Epithelial cell of prostate (primary cell): ENCODE measurements around the gene STK24.

Experiments
- DNase-seq: peaks from one replicate; pipeline ENCODE4 v3.0.0-alpha.2; 2011; ENCODE audit warnings: low read depth, low spot score
- H3K27ac ChIP-seq: fragments of 450-650 bp; 2 replicates; pipeline ENCODE4 v1.5.1; 2017; ENCODE audit warnings: mild to moderate bottlenecking

The STK24 gene

DNA sequence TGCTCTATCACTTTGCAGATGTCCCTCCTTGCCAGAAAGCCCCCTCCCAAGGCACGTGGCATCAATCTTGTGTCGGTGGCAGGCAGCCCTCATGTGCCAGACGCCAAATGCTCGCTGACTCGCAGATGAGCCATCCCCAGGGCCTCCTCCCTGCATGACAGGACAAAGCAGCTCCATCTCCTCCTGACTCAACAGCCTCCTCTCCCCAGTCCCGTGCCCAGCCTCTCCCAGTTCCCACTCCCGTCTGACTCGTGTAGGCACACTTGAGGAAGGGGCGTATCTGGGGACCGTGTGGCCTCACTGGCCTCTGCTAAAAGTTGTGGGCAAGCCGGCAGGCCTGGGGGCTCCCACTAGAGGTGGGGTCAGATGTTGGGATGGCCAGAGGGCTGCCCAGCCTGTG lies 133.6 kb downstream of the STK24 start:
- DNase-seq: peak; percentile 67
- peak overlapping the region; percentile 67 for H3K27ac ChIP-seq

DNA sequence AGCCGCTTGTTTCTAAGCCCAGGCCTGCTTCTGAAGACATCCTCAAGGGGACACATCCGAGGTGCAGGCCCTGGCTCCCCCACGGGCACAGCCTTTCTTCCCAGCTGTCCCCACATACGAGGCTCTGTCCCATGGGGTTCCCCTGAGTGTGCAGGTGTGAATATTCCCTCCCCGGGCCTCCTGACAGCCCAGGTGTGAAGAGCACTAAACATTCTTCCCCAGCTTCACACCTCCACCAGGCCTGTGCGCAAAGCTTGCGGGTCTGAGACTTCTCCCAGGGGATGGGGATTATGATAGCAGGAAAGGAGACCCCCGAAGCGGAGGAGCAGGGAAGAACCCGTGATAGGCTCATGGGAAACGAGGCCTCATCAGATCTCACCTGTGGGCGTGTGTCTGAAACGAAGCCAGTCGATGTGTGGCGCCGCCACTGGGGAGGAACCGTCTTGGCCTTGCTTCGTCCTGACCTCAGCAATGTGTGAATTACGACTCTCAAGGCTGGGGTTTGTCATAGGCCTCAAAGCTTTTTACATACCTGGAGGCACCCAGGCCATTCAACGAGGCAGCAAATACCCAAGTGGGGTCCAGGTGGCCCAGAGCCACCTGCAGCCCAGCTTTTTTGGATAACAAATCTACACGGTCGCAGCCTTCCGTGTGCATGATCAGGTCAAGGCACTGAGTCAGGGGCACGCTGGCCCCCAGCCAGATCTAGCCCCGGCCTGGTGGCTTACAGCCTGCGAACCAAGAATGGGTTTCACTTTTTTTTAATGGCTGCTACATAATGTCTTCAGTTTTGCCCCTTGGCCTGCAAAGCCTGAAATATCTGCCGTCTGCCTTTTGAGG lies 134.3 kb downstream of the STK24 start:
- peak overlapping the region; percentile 67 for H3K27ac ChIP-seq
- DNase-seq: no peak

DNA sequence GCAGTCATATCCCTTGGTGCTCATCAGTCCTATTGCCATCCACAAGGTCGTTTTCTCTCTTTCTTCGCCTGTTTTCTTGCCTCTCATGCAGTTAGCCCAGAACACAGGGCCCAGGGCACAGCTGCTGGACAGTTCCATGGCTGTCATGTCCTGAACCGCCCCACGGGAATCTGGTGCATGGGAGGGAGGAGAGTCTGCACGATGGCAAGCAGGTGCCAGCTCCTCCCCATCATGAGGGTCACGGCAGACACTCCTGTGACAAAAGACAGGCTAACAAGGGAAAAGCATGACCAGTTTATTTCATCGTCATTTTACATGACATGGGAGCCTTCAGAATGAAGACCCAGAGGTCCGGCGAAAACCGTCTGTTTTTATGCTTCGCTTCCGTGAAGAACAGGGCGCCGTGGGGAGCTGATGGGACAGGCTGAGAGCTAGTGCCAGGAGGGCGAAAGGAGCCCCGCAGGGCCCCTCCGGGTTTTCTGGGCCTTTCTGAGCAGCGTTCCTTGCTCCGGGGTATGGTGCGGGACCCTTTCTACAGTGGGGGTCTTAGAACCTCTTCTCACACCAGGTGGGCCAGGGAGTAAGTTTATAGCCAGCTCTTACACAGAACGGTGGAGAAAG lies 135.7 kb downstream of the STK24 start:
- no peak overlapping the region for H3K27ac ChIP-seq
- no peak for DNase-seq

DNA sequence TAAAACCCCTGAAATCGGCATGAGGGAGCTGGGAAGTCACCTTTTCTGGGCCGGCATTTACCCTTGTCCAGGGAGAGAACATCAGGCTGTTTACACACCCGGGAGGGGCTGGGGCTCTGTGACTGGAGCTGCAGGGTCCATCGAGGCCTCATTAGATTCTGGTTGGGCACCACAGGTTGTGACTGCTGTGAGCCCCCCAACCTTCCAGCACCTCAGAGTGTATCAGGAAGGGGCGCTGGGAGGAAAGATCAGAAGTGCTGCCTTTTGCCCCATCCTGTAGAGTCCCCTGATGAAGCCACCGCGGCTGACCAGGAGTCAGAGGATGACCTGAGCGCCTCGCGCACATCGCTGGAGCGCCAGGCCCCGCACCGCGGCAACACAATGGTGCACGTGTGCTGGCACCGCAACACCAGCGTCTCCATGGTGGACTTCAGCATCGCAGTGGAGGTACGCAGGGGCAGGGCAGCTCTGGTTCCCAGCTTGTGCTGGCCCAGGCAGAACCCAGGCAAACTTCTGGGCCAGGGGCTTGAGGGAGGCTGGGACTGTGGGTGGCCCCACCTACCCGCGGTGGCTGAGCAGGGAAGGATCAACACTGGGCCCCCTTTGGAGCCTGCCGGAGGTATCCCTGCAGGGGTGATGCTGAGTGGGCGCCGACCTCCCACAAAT lies 136.4 kb downstream of the STK24 start:
- no peak overlapping the region for H3K27ac ChIP-seq
- DNase-seq: no peak

DNA sequence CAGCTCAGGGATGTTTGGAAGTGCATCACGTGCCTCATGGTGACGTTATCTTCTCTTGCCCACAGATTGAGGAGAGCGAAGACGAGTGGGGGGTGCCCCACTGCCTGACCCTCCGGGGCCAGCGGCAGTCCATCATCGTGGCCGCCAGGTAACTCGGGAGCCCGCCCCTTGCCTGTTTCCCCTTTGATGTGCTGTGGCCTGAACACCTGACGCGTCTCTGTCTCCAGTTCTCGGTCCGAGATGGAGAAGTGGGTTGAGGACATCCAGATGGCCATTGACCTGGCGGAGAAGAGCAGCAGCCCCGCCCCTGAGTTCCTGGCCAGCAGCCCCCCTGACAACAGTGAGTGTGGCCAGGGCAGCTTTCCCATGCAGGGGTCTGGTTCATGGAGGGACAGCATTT lies 137.0 kb downstream of the STK24 start:
- no peak for DNase-seq
- H3K27ac ChIP-seq: no peak overlapping the region

DNA sequence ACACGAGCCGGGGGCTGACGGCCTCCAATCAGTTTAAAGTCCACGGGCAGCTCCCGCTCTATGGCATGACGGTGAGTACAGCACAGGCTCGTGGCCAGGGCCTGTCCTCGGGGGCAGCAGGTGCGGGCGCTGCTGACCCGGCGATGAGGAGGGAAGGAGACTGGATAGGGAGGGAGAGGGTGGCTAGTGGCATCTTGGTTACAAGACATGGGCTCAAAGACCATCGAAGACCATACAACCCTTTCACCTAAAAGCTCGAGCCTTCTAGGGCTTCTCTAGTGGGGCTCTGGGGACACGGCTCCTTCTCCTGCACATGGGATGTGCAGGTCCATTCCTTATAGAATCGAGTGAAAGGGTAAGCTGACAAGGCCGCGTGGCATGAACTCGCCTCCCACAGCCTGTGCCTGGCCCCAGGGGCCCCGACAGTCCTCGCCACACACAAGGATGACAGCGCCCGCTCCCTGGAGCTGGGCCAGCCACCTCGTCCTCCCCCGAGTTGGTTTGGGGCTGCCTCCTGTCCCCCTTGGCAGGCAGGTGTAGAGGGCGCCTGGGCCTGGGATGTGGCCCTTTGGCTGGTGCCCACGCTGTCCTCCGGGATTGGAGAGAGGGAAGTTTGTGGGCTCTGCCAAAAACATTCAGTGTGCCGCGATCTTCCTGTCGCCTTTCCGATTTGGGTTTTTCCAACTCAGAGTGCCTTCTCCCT lies 137.6 kb downstream of the STK24 start:
- DNase-seq: no peak
- no peak overlapping the region for H3K27ac ChIP-seq

DNA sequence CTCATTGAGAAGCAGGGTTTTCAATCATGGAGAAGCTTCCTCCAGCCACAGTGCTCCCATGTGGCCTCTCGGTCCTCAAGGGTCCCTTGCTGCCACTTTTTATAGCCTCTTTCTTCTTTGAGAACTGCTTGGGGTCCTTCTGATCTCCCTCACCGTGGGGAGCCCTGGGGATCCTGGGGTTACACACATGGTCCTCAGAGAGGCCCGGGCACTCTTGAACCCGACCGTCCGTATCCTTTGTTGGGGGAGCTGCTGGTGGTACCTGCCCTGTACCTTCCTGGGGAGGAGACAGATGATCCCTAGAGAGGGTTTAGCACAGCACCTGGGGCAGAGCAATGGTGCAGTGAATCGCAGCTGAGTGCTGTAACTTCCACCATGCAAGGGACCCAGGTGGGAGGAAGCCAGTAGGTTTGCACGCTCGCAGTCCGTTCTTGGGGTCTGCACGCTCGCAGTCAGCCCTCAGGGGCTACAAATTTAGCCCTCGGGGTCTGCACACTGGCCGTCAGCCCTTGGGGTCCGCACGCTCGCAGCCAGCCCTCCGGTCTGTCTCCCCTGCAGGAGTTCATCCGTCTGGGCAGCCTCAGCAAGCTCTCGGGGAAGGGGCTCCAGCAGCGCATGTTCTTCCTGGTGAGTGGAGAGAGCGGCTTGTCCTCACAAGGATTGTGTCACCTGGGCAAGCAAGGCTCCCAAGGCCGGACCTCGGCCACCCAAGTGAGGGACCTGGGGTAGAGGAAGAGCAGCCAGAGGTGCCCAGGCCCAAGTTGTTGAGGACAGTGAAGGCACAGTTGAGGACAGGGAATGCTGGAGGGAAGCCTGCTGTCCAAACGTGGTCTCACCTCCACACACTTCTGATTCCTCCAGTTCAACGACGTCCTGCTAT lies 138.4 kb downstream of the STK24 start:
- H3K27ac ChIP-seq: no peak overlapping the region
- no peak for DNase-seq

DNA sequence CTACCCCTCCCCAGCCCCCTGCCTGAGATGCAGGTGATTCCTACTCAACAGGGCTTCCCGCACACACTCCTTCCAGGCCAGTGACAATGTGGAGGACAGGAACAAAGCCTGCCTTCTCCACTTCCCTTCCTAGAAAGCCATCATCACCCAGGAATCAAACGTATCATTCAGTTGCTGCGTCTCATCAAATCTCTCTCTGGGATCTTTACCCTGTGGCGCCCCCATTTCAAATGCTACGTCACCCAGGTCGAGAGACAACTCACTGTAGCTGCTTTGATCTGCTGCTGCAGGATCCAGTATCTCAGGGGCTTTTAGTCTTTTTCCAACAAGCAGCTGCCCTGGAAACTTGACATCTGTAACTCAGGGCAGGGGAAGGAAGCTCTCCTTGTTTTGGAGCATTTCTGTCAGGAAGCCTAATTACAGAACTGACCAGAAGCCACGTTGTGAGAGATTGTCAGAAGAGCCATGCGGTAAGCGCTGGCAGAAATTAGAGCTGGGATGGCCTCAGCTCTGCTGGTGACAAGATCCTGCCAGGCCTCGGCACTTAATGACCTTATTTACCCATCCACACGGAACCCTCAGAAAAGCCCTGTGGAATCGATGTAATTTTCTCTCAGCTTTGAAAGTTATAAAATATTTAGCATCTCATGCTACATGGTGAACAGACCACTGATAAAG lies 140.5 kb downstream of the STK24 start:
- DNase-seq: no peak
- H3K27ac ChIP-seq: no peak overlapping the region

DNA sequence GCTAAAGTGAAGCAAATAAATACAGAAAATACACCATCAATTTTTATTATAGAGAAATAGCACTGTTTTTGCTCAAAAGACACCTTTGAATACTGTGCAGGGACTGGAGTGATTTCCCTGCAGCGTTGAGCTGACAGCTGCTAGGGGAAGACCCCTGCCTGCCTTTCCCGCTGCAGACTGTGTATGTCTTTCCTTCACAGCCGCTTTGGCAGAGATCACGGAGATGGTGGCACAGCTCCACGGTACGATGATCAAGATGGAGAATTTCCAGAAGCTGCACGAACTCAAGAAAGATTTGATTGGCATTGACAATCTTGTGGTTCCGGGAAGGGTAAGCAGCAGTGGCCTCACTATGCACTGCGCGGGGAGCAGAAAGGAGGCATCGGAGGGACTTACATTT lies 141.5 kb downstream of the STK24 start:
- H3K27ac ChIP-seq: no peak overlapping the region
- no peak for DNase-seq

DNA sequence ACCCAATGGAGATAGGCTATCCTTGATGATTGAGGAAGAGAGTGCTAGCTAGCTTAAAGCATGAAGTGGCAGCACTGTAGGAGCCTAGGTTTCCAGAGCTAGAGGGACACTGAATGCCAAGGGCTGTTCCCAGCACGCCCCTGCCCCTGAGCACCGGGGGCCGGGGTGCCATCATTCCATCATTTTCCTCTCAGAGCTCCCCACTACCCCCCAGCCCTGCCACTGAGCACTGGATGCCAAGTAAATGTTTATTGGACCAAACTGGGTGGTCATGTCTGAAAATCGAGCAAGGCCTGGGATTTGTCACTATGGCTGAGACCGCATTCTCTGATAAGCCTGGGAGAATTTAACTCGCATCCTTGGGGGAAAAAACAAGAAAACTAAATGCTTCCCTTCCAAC lies 142.8 kb downstream of the STK24 start:
- DNase-seq: no peak
- H3K27ac ChIP-seq: no peak overlapping the region

DNA sequence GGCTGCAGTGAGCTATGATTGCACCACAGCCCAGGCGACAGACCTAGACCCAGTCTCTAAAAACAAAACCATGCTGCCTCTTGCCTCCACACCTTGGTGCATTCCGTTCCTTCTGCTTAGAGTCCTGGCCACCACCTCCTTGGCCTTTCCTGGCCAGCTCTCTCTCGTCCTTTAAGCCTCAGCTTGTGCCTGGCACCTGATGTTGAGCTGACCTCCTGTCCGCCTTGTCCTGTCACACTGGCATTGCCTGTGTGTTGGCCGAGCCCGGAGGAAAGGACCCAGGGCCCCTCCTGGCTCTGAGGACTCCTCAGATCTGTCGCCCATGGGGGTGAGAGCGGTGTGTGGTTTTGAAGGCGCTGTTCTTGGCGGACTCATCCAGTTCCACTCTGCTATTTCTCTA lies 143.3 kb downstream of the STK24 start:
- no peak for DNase-seq
- no peak overlapping the region for H3K27ac ChIP-seq

DNA sequence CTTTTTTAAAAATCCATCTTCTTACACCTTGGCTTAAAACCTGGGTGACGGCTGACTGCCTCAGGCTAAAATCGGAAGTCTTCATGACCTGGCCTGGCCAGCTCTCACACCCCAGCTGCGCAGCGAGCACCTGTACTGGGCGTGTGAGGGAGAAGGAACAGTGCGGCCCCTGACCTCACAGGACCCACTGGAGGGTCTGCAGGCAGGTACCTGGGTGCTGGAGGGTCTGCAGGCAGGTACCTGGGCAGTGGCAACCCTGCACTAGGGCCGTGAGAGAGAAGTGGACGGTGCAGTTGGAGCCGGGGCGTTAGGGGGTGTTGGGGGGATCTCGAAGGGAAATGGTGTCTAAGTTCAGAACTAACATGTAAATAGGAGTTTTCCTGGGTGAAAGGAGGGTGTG lies 144.3 kb downstream of the STK24 start:
- no peak overlapping the region for H3K27ac ChIP-seq
- no peak for DNase-seq

DNA sequence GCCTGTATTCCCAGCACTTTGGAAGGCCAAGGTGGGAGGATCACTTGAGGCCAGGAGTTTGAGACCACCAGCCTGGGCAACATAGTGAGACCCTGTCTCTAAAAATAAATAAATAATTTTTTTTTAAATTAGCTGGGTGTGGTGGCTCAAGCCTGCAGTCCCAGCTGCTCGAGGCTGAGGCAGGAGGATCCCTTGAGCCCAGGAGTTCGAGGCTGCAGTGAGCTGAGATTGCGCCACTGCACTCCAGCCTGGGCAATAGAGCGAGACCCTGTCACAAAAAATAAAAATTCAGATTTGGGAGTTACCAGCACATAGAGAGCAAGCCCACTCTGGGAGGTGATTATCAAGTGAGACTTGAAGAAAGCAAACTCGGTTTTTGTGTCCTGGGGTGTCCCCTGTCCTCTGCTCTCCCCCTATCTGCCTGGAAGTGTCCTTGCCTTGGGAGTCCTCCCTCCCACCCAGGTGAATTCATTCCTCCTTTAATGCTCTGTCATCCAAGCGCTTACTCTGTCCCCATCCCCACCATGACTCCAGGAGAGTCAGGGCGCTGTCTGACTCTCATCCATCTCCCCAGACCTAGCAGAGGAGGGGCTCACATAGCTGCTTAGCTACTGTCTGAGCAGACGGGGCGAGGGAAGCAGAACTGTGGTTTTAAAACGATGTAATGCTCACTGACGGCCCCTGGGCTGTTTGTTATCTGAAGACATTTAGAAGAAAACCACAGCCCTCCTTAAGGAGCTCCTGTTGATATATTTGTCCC lies 146.8 kb downstream of the STK24 start:
- DNase-seq: no peak
- H3K27ac ChIP-seq: no peak overlapping the region

DNA sequence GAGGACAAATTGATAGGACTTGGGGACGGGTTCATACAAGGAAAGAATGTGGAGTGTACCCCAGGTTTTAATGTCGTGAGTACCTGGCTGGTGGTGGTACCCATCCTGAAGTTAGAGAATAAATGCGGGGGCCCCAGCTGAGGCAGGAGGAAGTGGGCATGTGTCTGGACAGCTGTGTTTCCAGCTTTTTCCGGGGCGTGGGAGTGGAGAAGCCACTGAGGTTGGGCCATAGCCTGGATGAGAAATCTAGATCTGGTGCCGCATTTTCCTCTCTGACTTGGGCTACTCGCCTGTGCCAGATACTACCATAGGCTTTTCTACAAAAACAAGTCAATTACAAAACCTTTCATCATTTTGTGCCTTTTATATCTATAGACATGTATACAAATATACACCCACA lies 147.4 kb downstream of the STK24 start:
- DNase-seq: no peak
- H3K27ac ChIP-seq: no peak overlapping the region

DNA sequence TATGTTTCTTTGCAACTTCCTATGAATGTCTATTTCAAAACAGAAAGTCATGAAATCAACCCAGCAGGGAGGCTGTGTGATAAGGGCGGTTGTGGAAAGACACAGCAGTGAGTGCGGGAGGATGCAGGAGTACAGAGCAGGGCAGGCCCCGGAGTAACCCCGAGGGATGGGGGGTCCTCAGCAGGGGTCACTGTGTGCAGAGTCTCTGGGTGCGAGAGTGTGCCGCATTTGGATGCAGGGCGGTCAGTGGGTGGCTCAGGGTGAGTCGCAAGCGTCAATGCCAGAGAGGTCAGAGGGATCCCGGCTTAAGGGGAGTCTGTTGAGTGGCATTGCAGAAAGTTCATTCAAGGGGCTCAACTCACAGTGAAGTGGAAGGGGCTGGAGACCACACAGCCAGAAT lies 147.8 kb downstream of the STK24 start:
- H3K27ac ChIP-seq: no peak overlapping the region
- no peak for DNase-seq

DNA sequence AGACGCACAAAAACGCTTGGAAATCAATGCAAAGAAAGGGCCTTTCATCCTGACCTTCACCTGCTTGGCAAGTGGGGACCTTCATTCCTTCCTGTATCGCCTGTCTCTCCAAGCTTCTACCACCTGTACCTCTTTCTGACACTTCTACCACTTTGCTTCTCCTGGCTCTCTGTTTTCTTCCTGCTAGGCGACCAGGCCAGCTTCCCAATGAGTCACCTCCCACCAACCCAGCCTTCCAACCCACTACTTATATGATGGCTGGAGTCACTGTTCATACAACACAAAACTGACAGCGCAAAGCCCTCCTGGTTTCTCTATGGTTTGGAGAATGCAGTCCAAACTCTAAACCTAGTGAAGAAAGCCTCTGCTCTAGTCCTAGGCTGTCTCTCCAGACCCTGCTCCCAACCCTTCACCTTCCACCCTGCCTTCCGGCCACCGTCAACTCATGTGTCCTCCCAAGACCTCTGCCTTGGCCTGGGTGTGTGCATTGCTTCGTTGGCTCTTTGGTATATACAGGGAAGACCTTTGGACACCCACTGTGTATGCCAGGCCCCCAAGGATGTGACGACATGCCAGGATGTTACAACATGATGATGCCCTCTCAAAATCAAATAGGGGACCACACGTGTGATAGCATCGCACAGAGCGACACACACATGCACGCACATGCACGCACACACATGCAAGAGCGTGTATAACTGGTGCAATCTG lies 148.5 kb downstream of the STK24 start:
- no peak overlapping the region for H3K27ac ChIP-seq
- no peak for DNase-seq

DNA sequence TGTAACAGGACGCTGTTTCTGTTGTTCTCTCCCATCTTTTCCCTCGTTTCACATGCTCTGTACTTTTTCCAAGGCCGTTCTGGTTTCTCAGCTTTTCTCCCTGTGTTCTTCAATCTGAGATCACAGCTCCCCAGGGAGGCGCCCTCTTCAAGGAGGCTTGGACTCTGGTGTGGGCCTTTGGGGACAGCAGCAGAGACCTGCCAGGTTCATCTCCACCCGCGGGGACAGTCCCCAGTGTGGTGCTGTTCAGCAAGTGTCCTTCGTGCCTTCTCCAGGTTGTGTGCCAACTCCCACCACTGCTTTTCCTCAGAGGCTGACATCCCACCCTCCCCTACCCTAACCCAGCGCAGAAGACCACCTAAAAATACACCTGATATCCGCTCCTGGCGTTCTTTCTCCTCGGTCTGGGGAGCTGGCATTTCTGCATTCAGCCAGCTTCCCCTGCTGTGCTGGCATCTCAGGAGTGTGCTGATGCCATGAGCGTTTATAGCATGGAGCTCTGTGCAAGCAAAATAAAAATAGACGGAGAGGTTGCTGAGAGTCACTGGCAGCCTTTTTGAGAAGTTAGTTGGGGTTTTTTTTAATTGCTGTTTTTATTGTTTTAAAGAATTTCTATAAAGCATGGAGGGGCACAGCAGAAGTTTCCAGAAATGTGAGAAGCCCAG lies 149.4 kb downstream of the STK24 start:
- H3K27ac ChIP-seq: no peak overlapping the region
- no peak for DNase-seq

DNA sequence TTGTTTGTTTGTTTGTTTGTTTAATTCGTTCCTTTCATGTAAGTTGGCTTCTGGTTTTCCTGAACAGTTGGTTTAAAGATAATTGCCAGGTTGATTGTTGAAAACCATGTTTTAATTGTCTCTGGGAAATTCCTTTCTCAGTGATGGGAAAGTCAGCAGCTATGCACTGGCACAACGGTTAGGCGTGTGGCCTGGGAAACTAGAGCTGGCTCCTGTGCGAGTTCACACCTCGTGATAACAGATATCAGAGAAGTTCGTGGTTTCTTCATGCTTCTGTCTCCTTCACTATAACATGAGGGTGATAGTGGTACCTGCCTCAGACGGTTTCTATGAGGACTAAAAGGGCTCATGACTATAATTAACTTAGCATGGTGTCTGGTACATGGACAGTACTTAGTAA lies 153.5 kb downstream of the STK24 start:
- H3K27ac ChIP-seq: no peak overlapping the region
- DNase-seq: no peak
